Kidney (tissue), 14 donors: ENCODE data around the gene MAGI1. TPM values are rescaled to one million over a fixed set of nuclear protein-coding genes. Genes with fewer than 3 reads are reported as not detected.
A peak's percentile ranks its signal among the peaks of the same experiment; 100 is the strongest.

Experiments
- DNase-seq, 5 donors: peaks; one replicate each; pipeline ENCODE4 v3.0.0-alpha.2; 2013 to 2020
- FAIRE-seq: peaks from 2 replicates; lab custom pipeline; 2012; peaks lifted over from hg19 to GRCh38; lab: Jason Lieb, UNC
- H3K27ac ChIP-seq, 2 donors: one replicate each; pipeline ENCODE4 v1.7.0; 2013; ENCODE audit warnings: low read depth in 2 of 2, low read length in 2 of 2, inconsistent platforms in 1 of 2
- H3K27me3 ChIP-seq: one replicate; pipeline ENCODE4 v1.7.1; 2013; ENCODE audit warnings: low read length, inconsistent platforms; ENCODE audit not compliant: control insufficient read depth, insufficient read depth
- H3K36me3 ChIP-seq, 3 donors: one replicate each; pipeline versions ENCODE4 v1.7.0 to v1.7.1; 2013; ENCODE audit warnings: low read length in 3 of 3, control low read depth in 1 of 3, inconsistent platforms in 1 of 3; ENCODE audit not compliant: insufficient read depth in 3 of 3, control insufficient read depth in 2 of 3
- H3K4me1 ChIP-seq, 3 donors: one replicate each; pipeline versions ENCODE4 v1.7.0 to v1.7.1; 2013; ENCODE audit warnings: low read length in 3 of 3, inconsistent platforms in 1 of 3, low read depth in 1 of 3; ENCODE audit not compliant: control insufficient read depth in 2 of 3, insufficient read depth in 2 of 3
- H3K4me3 ChIP-seq, 3 donors: one replicate each; pipeline versions ENCODE4 v1.7.0 to v1.8.1; 2013; ENCODE audit warnings: low read length in 3 of 3, control low read depth in 1 of 3, inconsistent platforms in 1 of 3
- H3K9ac ChIP-seq, 3 donors: one replicate each; pipeline versions ENCODE4 v1.7.0 to v1.7.1; 2013; ENCODE audit warnings: low read length in 3 of 3, control low read depth in 1 of 3, inconsistent platforms in 1 of 3
- H3K9me3 ChIP-seq, 3 donors: one replicate each; pipeline versions ENCODE4 v1.7.0 to v1.7.1; 2013; ENCODE audit warnings: low read length in 3 of 3, control low read depth in 1 of 3, inconsistent platforms in 1 of 3; ENCODE audit not compliant: control insufficient read depth in 2 of 3, insufficient read depth in 1 of 3
- CTCF ChIP-seq: IDR thresholded peaks from 3 replicates; pipeline ENCODE4 v1.5.1; 2012; ENCODE audit warnings: mild to moderate bottlenecking, moderate library complexity, borderline replicate concordance; ENCODE audit not compliant: insufficient read depth; ENCODE audit errors: extremely low read depth
- intact Hi-C: fragments of 100-400 bp; cut with DNase I; formaldehyde crosslinking; loops from one replicate; pipeline ENCODE4 v1.11.1; 2022
- polyA plus RNA-seq: library from polyadenylated mRNA; stranded (reverse); fragments of 350-450 nt; fragmentation: Illumina TruSeq; extraction: RNeasy Lipid Tissue Mini Kit (QIAGEN cat#74804); gene quantifications from one replicate; pipeline ENCODE4 v1.2.3, GENCODE V29; 2014; ENCODE audit warnings: low read depth, low replicate concordance; ENCODE audit not compliant: insufficient read depth
- total RNA-seq: library from RNA; stranded (reverse); fragmentation: NEBNext Ultra II Directional; extraction: Animal tissue kit (Norgen Biotek cat#: 25700); gene quantifications from one replicate; pipeline ENCODE4 v1.2.1, GENCODE V29; 2021
- donor health status: control.
- donor health status: control.
- donor health status: control.
- donor health status: control.
- donor health status: control.
- donor health status: DM: yes; HTN: yes; CAD: no.
- donor health status: Normal renal cell carcinoma (clear cell type).

Gene MAGI1
- total and polyA plus RNA-seq, 2 donors from 2014 or later = 8.2 to 42.8 TPM

- H3K4me1 ChIP-seq = peaks cover 0 to 4% (median 0%) of the 10 kb centered on the region in 3 donors
- no peaks in the 10 kb centered on the region for H3K36me3 ChIP-seq
- DNase-seq = no peak
- no peak overlapping the region for H3K9ac ChIP-seq
- intact Hi-C loops = no loop called here
- no peak for FAIRE-seq
- H3K4me3 ChIP-seq = no peak overlapping the region
- H3K27ac ChIP-seq = no peak overlapping the region
- no peaks in the 10 kb centered on the region for H3K27me3 ChIP-seq
- TF ChIP-seq CTCF = no peak
- peaks cover 0 to 5% (median 0%) of the 10 kb centered on the region in 3 donors for H3K9me3 ChIP-seq
These were observed 103.0 kb downstream of the MAGI1 start for GRCh38 chr3:65935724-65936123.

- H3K4me1 ChIP-seq = peaks cover 0 to 3% (median 0%) of the 10 kb centered on the region in 3 donors
- FAIRE-seq = no peak
- no peak overlapping the region for H3K27ac ChIP-seq
- H3K9ac ChIP-seq = no peak overlapping the region
- no peaks in the 10 kb centered on the region for H3K36me3 ChIP-seq
- no peak for TF ChIP-seq CTCF
- peaks cover 0 to 5% (median 0%) of the 10 kb centered on the region in 3 donors for H3K9me3 ChIP-seq
- intact Hi-C loops = no loop called here
- no peak for DNase-seq
- H3K27me3 ChIP-seq = no peaks in the 10 kb centered on the region
- H3K4me3 ChIP-seq = no peak overlapping the region
These were observed 108.1 kb downstream of the MAGI1 start for GRCh38 chr3:65930648-65931047.

- peak in 2 of 5 donors; percentile 49 to 61 for DNase-seq
- Histone ChIP-seq H3K4me1 (peaks cover 0 to 3% (median 0%) of the 10 kb centered on the region in 3 donors), H3K9me3 (peaks cover 0 to 2% (median 0%) of the 10 kb centered on the region in 3 donors), H3K4me3 (no peak overlapping the region), H3K9ac (no peak overlapping the region), H3K36me3 (no peaks in the 10 kb centered on the region), H3K27ac (no peak overlapping the region), H3K27me3 (no peaks in the 10 kb centered on the region)
- no peak for TF ChIP-seq CTCF
- intact Hi-C loops = no loop called here
- peak; percentile 6 for FAIRE-seq
These were observed 110.6 kb downstream of the MAGI1 start for GRCh38 chr3:65928110-65928509.

GRCh38 chr3:65927576-65927975, 111.1 kb downstream of the MAGI1 start:
- Histone ChIP-seq H3K9ac (no peak overlapping the region), H3K9me3 (no peaks in the 10 kb centered on the region), H3K27ac (no peak overlapping the region), H3K4me3 (no peak overlapping the region), H3K4me1 (peaks cover 0 to 3% (median 0%) of the 10 kb centered on the region in 3 donors), H3K36me3 (no peaks in the 10 kb centered on the region), H3K27me3 (no peaks in the 10 kb centered on the region)
- intact Hi-C loops = no loop called here
- no peak for FAIRE-seq
- DNase-seq = no peak
- TF ChIP-seq CTCF = no peak
